ENCODE results near the gene ADAMTS13.

ADAMTS13 gene

DNA sequence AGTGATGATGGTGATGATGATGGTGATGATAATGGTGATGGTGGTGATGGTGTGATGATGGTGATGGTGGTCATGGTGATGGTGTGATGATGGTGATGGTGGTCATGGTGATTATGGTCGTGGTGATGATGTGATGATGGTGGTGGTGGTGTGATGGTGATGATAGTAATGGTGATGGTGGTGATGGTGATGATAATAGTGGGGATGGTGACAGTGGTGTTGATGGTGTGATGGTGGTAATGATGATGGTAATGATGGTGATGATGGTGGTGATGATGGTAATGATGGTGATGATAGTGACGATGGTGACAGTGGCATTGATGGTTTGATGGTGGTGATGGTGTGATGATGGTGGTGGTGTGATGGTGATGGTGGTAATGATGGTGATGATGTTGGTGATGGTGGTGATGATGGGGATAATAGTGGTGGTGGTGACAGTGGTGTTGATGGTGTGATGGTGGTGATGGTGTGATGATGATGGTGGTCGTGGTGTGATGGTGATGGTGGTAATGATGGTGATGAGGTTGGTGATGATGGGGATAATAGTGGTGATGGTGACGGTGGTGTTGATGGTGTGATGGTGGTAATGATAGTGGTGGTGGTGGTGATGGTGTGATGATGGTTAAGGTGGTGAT, 39.5 kb upstream of the ADAMTS13 start:
- Histone ChIP-seq H3K36me3 (ENCODE audit: insufficient read depth) (no peaks in the 10 kb centered on the region), H3K4me2 (no peak overlapping the region), H4K20me1 (ENCODE audit: insufficient read depth) (no peaks in the 10 kb centered on the region), H3K27ac (no peak overlapping the region), H3K9ac (no peak overlapping the region), H3K4me1 (ENCODE audit: low read depth, poor library complexity, severe bottlenecking) (no peaks in the 10 kb centered on the region), H3K27me3 (ENCODE audit: insufficient read depth, low read depth) (peaks cover 12% of the 10 kb centered on the region; the same call in 1 of the 2 replicates), H2AFZ (ENCODE audit: low read depth) (no peak overlapping the region), H3K4me3 (IDR thresholded peaks at IDR 0.05; ENCODE audit: insufficient read depth, low read depth, low read length) (no peak overlapping the region), H3K79me2 (ENCODE audit: insufficient read depth, low read depth) (no peaks in the 10 kb centered on the region)
- TF ChIP-seq, protein P1, sequence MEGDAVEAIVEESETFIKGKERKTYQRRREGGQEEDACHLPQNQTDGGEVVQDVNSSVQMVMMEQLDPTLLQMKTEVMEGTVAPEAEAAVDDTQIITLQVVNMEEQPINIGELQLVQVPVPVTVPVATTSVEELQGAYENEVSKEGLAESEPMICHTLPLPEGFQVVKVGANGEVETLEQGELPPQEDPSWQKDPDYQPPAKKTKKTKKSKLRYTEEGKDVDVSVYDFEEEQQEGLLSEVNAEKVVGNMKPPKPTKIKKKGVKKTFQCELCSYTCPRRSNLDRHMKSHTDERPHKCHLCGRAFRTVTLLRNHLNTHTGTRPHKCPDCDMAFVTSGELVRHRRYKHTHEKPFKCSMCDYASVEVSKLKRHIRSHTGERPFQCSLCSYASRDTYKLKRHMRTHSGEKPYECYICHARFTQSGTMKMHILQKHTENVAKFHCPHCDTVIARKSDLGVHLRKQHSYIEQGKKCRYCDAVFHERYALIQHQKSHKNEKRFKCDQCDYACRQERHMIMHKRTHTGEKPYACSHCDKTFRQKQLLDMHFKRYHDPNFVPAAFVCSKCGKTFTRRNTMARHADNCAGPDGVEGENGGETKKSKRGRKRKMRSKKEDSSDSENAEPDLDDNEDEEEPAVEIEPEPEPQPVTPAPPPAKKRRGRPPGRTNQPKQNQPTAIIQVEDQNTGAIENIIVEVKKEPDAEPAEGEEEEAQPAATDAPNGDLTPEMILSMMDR (conservative IDR thresholded peaks at IDR 0.05; ENCODE audit: low read depth, low read length), result no peak

DNA sequence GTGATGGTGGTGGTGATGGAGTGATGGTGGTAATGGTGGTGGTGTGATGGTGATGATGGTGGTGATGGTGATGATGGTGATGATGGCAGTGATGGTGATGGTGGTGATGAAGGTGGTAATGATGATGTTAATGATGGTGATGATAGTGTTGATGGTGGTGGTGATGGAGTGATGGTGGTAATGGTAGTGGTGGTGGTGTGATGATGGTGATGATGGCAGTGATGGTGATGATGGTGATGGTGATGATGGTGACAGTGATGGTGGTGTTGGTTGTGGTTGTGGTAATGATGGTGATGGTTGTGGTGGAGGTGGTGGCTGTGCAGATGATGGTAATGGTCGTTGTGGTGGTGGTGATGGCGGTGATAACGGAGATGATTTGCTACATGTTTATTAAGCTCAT, 38.7 kb upstream of the ADAMTS13 start:
- H3K4me1 ChIP-seq (ENCODE audit: low read depth, poor library complexity, severe bottlenecking), result no peaks in the 10 kb centered on the region
- no peak overlapping the region for H3K4me2 ChIP-seq
- TF ChIP-seq, protein P1 (conservative IDR thresholded peaks at IDR 0.05; ENCODE audit: low read depth, low read length), result no peak
- no peaks in the 10 kb centered on the region for H3K79me2 ChIP-seq (ENCODE audit: insufficient read depth, low read depth)
- peaks cover 12% of the 10 kb centered on the region; the same call in 1 of the 2 replicates for H3K27me3 ChIP-seq (ENCODE audit: insufficient read depth, low read depth)
- no peak overlapping the region for H3K27ac ChIP-seq
- H3K36me3 ChIP-seq (ENCODE audit: insufficient read depth), result no peaks in the 10 kb centered on the region
- H3K9ac ChIP-seq, result no peak overlapping the region
- H2AFZ ChIP-seq (ENCODE audit: low read depth), result no peak overlapping the region
- H4K20me1 ChIP-seq (ENCODE audit: insufficient read depth), result no peaks in the 10 kb centered on the region
- H3K4me3 ChIP-seq (IDR thresholded peaks at IDR 0.05; ENCODE audit: insufficient read depth, low read depth, low read length), result no peak overlapping the region

DNA sequence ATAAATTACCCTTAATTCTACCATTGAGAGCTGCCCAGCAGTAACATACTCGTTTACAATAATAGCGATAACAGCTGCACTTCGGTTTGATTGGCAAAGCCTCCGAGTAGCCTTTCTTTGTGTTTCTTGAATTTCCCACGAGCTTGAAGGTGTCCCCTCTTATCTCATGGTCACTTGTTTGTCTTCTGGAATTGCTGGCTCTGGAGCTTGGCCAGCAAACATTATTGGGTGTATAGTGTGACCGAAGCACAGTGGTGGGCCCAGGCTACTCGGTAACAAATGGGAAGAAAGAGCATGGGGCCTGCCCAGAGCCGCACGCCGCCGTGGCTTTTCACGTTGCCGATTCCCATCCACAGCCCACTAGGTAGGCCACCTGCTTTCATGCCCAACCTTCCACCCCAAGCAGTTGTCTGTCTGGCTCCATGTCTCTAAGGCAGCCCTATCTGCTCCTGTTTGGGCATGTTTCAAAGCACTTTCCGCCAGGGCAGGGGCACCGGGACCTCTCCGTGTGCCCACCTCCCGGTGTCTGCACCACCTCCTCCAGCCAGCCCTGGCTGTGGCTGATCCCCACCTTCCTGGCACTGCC, 37.3 kb upstream of the ADAMTS13 start:
- H3K4me1 ChIP-seq (ENCODE audit: low read depth, poor library complexity, severe bottlenecking), result no peaks in the 10 kb centered on the region
- no peaks in the 10 kb centered on the region for H3K79me2 ChIP-seq (ENCODE audit: insufficient read depth, low read depth)
- no peak overlapping the region for H3K4me3 ChIP-seq (IDR thresholded peaks at IDR 0.05; ENCODE audit: insufficient read depth, low read depth, low read length)
- H3K27me3 ChIP-seq (ENCODE audit: insufficient read depth, low read depth), result peaks cover 26% of the 10 kb centered on the region
- no peak overlapping the region for H3K27ac ChIP-seq
- no peaks in the 10 kb centered on the region for H4K20me1 ChIP-seq (ENCODE audit: insufficient read depth)
- TF ChIP-seq, protein P1 (conservative IDR thresholded peaks at IDR 0.05; ENCODE audit: low read depth, low read length), result no peak
- no peak overlapping the region for H3K9ac ChIP-seq
- H3K4me2 ChIP-seq, result no peak overlapping the region
- H2AFZ ChIP-seq (ENCODE audit: low read depth), result no peak overlapping the region
- no peaks in the 10 kb centered on the region for H3K36me3 ChIP-seq (ENCODE audit: insufficient read depth)

DNA sequence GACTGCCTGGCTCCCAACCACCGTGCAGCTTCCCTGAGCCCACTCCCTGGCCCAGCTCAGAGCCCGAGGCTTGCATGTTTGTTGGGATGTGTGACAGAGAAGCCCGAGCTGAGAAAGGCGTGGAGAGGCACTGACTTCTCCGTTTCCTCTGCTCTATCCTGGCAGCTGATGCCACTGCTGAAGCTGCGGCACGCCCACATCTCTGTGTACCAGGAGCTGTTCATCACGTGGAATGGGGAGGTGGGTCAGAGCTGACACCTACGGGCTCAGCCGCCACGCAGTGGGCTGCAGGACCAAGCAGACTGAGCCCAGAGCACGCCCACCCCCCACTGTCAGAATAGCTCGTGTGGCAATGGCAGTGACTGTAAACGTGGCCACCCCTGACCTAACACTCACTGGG, 36.7 kb upstream of the ADAMTS13 start:
- Histone ChIP-seq H3K27me3 (ENCODE audit: insufficient read depth, low read depth) (peaks cover 32% of the 10 kb centered on the region), H3K36me3 (ENCODE audit: insufficient read depth) (no peaks in the 10 kb centered on the region), H3K9ac (no peak overlapping the region), H3K4me1 (ENCODE audit: low read depth, poor library complexity, severe bottlenecking) (no peaks in the 10 kb centered on the region), H3K4me2 (no peak overlapping the region), H2AFZ (ENCODE audit: low read depth) (no peak overlapping the region), H3K27ac (no peak overlapping the region), H4K20me1 (ENCODE audit: insufficient read depth) (no peaks in the 10 kb centered on the region), H3K4me3 (IDR thresholded peaks at IDR 0.05; ENCODE audit: insufficient read depth, low read depth, low read length) (no peak overlapping the region), H3K79me2 (ENCODE audit: insufficient read depth, low read depth) (no peaks in the 10 kb centered on the region)
- TF ChIP-seq, protein P1 (conservative IDR thresholded peaks at IDR 0.05; ENCODE audit: low read depth, low read length), result no peak
